ENCODE measurements around the gene ZC3H15.

The ZC3H15 gene

DNA sequence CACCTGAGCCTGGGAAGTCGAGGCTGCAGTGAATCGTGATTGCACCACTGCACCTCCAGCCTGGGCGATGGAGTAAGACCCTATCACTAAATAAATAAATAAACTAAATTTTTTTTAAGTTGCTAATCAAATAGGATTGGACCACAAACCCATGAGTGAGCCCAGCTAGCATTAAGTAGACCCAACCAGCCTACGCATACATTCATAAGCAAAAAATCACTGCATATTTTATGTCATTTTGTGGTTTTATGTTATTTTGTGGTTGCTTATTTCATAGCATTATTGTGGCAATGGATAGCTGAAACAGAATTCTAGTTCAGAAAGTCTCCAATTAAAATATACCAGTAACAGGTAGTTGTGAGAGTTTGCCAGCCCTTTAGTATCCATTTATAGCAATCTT, 29.1 kb upstream of the ZC3H15 start:
- Histone ChIP-seq H2BK5ac (ENCODE audit: low read length) (no peak overlapping the region), H3K23ac (ENCODE audit: low read depth, low read length, poor library complexity) (no peak overlapping the region), H2BK120ac (ENCODE audit: low read depth, low read length) (no peak overlapping the region), H4K91ac (ENCODE audit: low read depth, low read length, poor library complexity) (no peak overlapping the region), H3K27ac (replicated peaks; ENCODE audit: low read length) (no peak overlapping the region), H3K9ac (ENCODE audit: low read depth, low read length, poor library complexity) (no peak overlapping the region), H3K4me3 (ENCODE audit: low read length in 2 of 2) (no peak overlapping the region), H3K4me1 (ENCODE audit: control insufficient read depth in 2 of 2, insufficient read depth in 1 of 2, low read depth in 1 of 2, low read length in 2 of 2) (no peaks in the 10 kb centered on the region), H3K4me2 (ENCODE audit: insufficient read depth, low read length, poor library complexity, severe bottlenecking) (no peak overlapping the region), H3K18ac (ENCODE audit: low read length) (no peak overlapping the region), H4K8ac (ENCODE audit: low read depth, low read length) (no peak overlapping the region), H2AK5ac (ENCODE audit: low read depth, low read length) (no peak overlapping the region), H3K27me3 (ENCODE audit: control insufficient read depth in 3 of 3, insufficient read depth in 3 of 3, low read depth in 1 of 3, low read length in 3 of 3) (no peaks in the 10 kb centered on the region), H2BK12ac (ENCODE audit: low read length) (no peak overlapping the region), H2AFZ (ENCODE audit: low read length) (no peak overlapping the region), H3K9me3 (replicated peaks in 1 of 2; ENCODE audit: control insufficient read depth in 2 of 2, insufficient read depth in 1 of 2, low read depth in 1 of 2, low read length in 2 of 2) (no peaks in the 10 kb centered on the region), H3K79me1 (ENCODE audit: low read depth, low read length) (no peaks in the 10 kb centered on the region), H3K14ac (ENCODE audit: low read length) (no peak overlapping the region), H3K4ac (ENCODE audit: low read length) (no peak overlapping the region), H2BK15ac (ENCODE audit: low read length) (no peak overlapping the region), H3K36me3 (replicated peaks in 1 of 2; ENCODE audit: control insufficient read depth in 2 of 2, insufficient read depth in 2 of 2, low read length in 2 of 2) (peaks cover 0 to 6% of the 10 kb centered on the region in 2 donors)
- WGBS, 2 donors (ENCODE audit: extremely low coverage in 2 of 2, insufficient read length in 2 of 2, insufficient replicate concordance in 1 of 2), result no CpG with 5 or more reads among the region's 4 CpGs
- no peak for DNase-seq (ENCODE audit: low spot score)

DNA sequence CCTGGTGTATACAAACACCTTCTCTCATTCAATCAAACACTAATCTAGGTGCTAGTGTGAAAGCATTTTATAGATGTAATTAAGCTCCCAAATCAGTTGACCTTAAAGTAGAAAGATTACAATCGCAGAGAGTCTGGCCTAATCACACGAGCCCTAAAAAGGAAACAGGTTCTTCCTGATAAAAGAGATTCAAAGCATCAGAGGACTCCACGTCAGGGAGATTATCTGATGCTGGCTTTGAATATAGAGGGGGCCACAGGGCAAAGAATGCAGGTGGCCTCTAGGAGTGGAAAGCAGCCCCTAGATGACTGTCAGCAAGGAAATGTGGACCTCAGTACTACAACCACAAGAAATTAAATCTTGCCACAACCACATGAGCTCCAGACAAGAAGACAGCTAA, 28.2 kb upstream of the ZC3H15 start:
- Histone ChIP-seq H2BK120ac (ENCODE audit: low read depth, low read length) (no peak overlapping the region), H3K27me3 (ENCODE audit: control insufficient read depth in 3 of 3, insufficient read depth in 3 of 3, low read depth in 1 of 3, low read length in 3 of 3) (no peaks in the 10 kb centered on the region), H3K4ac (ENCODE audit: low read length) (no peak overlapping the region), H2BK5ac (ENCODE audit: low read length) (no peak overlapping the region), H2AFZ (ENCODE audit: low read length) (no peak overlapping the region), H3K79me1 (ENCODE audit: low read depth, low read length) (no peaks in the 10 kb centered on the region), H2AK5ac (ENCODE audit: low read depth, low read length) (no peak overlapping the region), H3K18ac (ENCODE audit: low read length) (no peak overlapping the region), H3K9ac (ENCODE audit: low read depth, low read length, poor library complexity) (no peak overlapping the region), H3K4me3 (ENCODE audit: low read length in 2 of 2) (no peak overlapping the region), H3K27ac (replicated peaks; ENCODE audit: low read length) (no peak overlapping the region), H3K4me2 (ENCODE audit: insufficient read depth, low read length, poor library complexity, severe bottlenecking) (no peak overlapping the region), H3K4me1 (ENCODE audit: control insufficient read depth in 2 of 2, insufficient read depth in 1 of 2, low read depth in 1 of 2, low read length in 2 of 2) (no peaks in the 10 kb centered on the region), H2BK15ac (ENCODE audit: low read length) (no peak overlapping the region), H3K14ac (ENCODE audit: low read length) (no peak overlapping the region), H4K8ac (ENCODE audit: low read depth, low read length) (no peak overlapping the region), H2BK12ac (ENCODE audit: low read length) (no peak overlapping the region), H4K91ac (ENCODE audit: low read depth, low read length, poor library complexity) (no peak overlapping the region), H3K23ac (ENCODE audit: low read depth, low read length, poor library complexity) (no peak overlapping the region), H3K36me3 (replicated peaks in 1 of 2; ENCODE audit: control insufficient read depth in 2 of 2, insufficient read depth in 2 of 2, low read length in 2 of 2) (peaks cover 0 to 6% of the 10 kb centered on the region in 2 donors), H3K9me3 (replicated peaks in 1 of 2; ENCODE audit: control insufficient read depth in 2 of 2, insufficient read depth in 1 of 2, low read depth in 1 of 2, low read length in 2 of 2) (no peaks in the 10 kb centered on the region)
- no CpG with 5 or more reads among the region's 3 CpGs for WGBS, 2 donors (ENCODE audit: extremely low coverage in 2 of 2, insufficient read length in 2 of 2, insufficient replicate concordance in 1 of 2)
- DNase-seq (ENCODE audit: low spot score), result no peak

DNA sequence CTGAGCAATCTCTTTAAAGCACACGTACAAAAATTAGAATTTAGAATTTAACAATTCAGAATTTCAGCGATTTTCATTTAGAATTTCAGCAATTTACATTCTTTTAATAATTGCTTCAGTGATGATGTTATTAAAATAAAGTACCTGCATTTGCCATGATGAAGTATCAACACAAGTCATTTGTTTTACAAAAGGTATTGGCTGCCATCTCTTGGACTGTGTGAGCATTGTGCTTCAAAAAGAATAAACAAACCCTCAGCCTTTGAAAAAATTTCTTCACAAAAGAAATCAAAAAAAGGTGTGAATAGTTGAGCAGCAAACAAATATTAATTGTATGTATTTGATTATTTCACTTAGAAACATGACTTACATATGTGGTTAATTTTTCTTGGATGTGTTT, 27.1 kb upstream of the ZC3H15 start:
- H3K79me1 ChIP-seq (ENCODE audit: low read depth, low read length), result no peaks in the 10 kb centered on the region
- no CpG with 5 or more reads among the region's 2 CpGs for WGBS, 2 donors (ENCODE audit: extremely low coverage in 2 of 2, insufficient read length in 2 of 2, insufficient replicate concordance in 1 of 2)
- H3K23ac ChIP-seq (ENCODE audit: low read depth, low read length, poor library complexity), result no peak overlapping the region
- no peak overlapping the region for H3K18ac ChIP-seq (ENCODE audit: low read length)
- no peak overlapping the region for H3K4me2 ChIP-seq (ENCODE audit: insufficient read depth, low read length, poor library complexity, severe bottlenecking)
- H3K27ac ChIP-seq (replicated peaks; ENCODE audit: low read length), result no peak overlapping the region
- H3K4me3 ChIP-seq (ENCODE audit: low read length in 2 of 2), result no peak overlapping the region
- H2AFZ ChIP-seq (ENCODE audit: low read length), result no peak overlapping the region
- no peak overlapping the region for H3K4ac ChIP-seq (ENCODE audit: low read length)
- H4K91ac ChIP-seq (ENCODE audit: low read depth, low read length, poor library complexity), result no peak overlapping the region
- H3K14ac ChIP-seq (ENCODE audit: low read length), result no peak overlapping the region
- H2BK120ac ChIP-seq (ENCODE audit: low read depth, low read length), result no peak overlapping the region
- peaks cover 0 to 6% of the 10 kb centered on the region in 2 donors for H3K36me3 ChIP-seq (replicated peaks in 1 of 2; ENCODE audit: control insufficient read depth in 2 of 2, insufficient read depth in 2 of 2, low read length in 2 of 2)
- no peak overlapping the region for H4K8ac ChIP-seq (ENCODE audit: low read depth, low read length)
- H3K9me3 ChIP-seq (replicated peaks in 1 of 2; ENCODE audit: control insufficient read depth in 2 of 2, insufficient read depth in 1 of 2, low read depth in 1 of 2, low read length in 2 of 2), result no peaks in the 10 kb centered on the region
- no peak overlapping the region for H3K9ac ChIP-seq (ENCODE audit: low read depth, low read length, poor library complexity)
- H3K4me1 ChIP-seq (ENCODE audit: control insufficient read depth in 2 of 2, insufficient read depth in 1 of 2, low read depth in 1 of 2, low read length in 2 of 2), result no peaks in the 10 kb centered on the region
- DNase-seq (ENCODE audit: low spot score), result no peak
- H2AK5ac ChIP-seq (ENCODE audit: low read depth, low read length), result no peak overlapping the region
- no peak overlapping the region for H2BK12ac ChIP-seq (ENCODE audit: low read length)
- H3K27me3 ChIP-seq (ENCODE audit: control insufficient read depth in 3 of 3, insufficient read depth in 3 of 3, low read depth in 1 of 3, low read length in 3 of 3), result no peaks in the 10 kb centered on the region
- no peak overlapping the region for H2BK15ac ChIP-seq (ENCODE audit: low read length)
- no peak overlapping the region for H2BK5ac ChIP-seq (ENCODE audit: low read length)

DNA sequence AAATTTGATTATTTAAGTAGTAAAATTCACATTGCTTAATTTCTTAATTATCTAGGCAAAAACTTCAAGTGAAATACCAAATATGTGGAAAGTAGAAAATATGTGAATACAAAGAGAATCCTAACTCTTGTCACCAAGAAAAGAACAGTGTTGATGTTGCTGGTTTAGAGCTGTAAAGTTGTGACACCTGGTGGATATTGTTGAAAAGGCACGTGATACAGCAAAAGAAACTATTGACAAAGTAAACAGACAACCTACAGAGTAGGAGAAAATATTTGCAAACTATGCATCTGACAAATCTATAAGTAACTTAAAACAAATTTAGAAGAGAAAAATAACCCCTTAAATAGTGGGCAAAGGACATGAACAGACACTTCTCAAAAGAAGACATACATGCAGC, 25.6 kb upstream of the ZC3H15 start:
- Histone ChIP-seq H4K8ac (ENCODE audit: low read depth, low read length) (no peak overlapping the region), H3K14ac (ENCODE audit: low read length) (no peak overlapping the region), H3K9me3 (replicated peaks in 1 of 2; ENCODE audit: control insufficient read depth in 2 of 2, insufficient read depth in 1 of 2, low read depth in 1 of 2, low read length in 2 of 2) (no peaks in the 10 kb centered on the region), H3K27ac (replicated peaks; ENCODE audit: low read length) (no peak overlapping the region), H3K36me3 (replicated peaks in 1 of 2; ENCODE audit: control insufficient read depth in 2 of 2, insufficient read depth in 2 of 2, low read length in 2 of 2) (peaks cover 0 to 3% of the 10 kb centered on the region in 2 donors), H2BK5ac (ENCODE audit: low read length) (no peak overlapping the region), H2BK120ac (ENCODE audit: low read depth, low read length) (no peak overlapping the region), H3K79me1 (ENCODE audit: low read depth, low read length) (no peaks in the 10 kb centered on the region), H3K9ac (ENCODE audit: low read depth, low read length, poor library complexity) (no peak overlapping the region), H3K4me2 (ENCODE audit: insufficient read depth, low read length, poor library complexity, severe bottlenecking) (no peak overlapping the region), H2AFZ (ENCODE audit: low read length) (no peak overlapping the region), H3K4ac (ENCODE audit: low read length) (no peak overlapping the region), H3K4me3 (ENCODE audit: low read length in 2 of 2) (no peak overlapping the region), H3K18ac (ENCODE audit: low read length) (no peak overlapping the region), H3K23ac (ENCODE audit: low read depth, low read length, poor library complexity) (no peak overlapping the region), H3K4me1 (ENCODE audit: control insufficient read depth in 2 of 2, insufficient read depth in 1 of 2, low read depth in 1 of 2, low read length in 2 of 2) (no peaks in the 10 kb centered on the region), H2BK15ac (ENCODE audit: low read length) (no peak overlapping the region), H2BK12ac (ENCODE audit: low read length) (no peak overlapping the region), H2AK5ac (ENCODE audit: low read depth, low read length) (no peak overlapping the region), H3K27me3 (ENCODE audit: control insufficient read depth in 3 of 3, insufficient read depth in 3 of 3, low read depth in 1 of 3, low read length in 3 of 3) (no peaks in the 10 kb centered on the region), H4K91ac (ENCODE audit: low read depth, low read length, poor library complexity) (no peak overlapping the region)
- no peak for DNase-seq (ENCODE audit: low spot score)
- no CpG with 5 or more reads among the region's 1 CpG for WGBS, 2 donors (ENCODE audit: extremely low coverage in 2 of 2, insufficient read length in 2 of 2, insufficient replicate concordance in 1 of 2)
